Measurements from ENCODE around the gene POU2F3.

DNA sequence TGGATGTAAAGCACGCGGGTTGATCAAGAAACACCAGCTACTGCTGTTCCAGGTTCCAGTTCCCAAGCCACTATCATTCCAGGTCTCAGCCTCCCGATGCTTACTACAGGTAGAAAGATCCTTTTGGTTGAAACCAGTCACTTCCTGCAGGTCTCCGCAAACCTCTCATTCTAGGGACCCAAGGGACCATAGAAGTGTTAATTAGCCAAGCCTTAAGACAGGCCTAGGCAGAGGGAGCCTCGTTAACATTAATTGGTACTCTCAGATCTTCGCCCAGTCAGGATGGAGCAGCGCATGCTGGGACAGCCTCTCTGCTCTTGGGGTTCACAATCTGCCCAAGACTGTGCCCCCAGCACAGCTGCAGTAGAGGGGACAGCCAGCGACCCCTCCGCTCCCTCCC, 40.3 kb upstream of the POU2F3 start:
- TF ChIP-seq, protein P1, sequence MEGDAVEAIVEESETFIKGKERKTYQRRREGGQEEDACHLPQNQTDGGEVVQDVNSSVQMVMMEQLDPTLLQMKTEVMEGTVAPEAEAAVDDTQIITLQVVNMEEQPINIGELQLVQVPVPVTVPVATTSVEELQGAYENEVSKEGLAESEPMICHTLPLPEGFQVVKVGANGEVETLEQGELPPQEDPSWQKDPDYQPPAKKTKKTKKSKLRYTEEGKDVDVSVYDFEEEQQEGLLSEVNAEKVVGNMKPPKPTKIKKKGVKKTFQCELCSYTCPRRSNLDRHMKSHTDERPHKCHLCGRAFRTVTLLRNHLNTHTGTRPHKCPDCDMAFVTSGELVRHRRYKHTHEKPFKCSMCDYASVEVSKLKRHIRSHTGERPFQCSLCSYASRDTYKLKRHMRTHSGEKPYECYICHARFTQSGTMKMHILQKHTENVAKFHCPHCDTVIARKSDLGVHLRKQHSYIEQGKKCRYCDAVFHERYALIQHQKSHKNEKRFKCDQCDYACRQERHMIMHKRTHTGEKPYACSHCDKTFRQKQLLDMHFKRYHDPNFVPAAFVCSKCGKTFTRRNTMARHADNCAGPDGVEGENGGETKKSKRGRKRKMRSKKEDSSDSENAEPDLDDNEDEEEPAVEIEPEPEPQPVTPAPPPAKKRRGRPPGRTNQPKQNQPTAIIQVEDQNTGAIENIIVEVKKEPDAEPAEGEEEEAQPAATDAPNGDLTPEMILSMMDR (IDR thresholded peaks at IDR 0.05): no peak
- no peak for TF ChIP-seq POLR2A (IDR thresholded peaks at IDR 0.05)

Data from heart left ventricle (tissue), 13 donors.